Measurements from ENCODE around the gene LPP. TPM values are rescaled to one million over a fixed set of nuclear protein-coding genes. Genes with fewer than 3 reads are reported as not detected.

Gene LPP
- total and polyA plus RNA-seq, 2 of the 13 experiments (the other 11 are each of a cell fraction or from before 2014, with no cell fraction given): 19.2 to 29.9 TPM

GRCh38 chr3:188557235-188557634 lies 403.3 kb downstream of the LPP start:
- Histone ChIP-seq H2AFZ (ENCODE audit: low read length) (no peak overlapping the region), H3K4me2 (ENCODE audit: low read depth, low read length) (no peak overlapping the region), H3K27me3 (ENCODE audit: control insufficient read depth in 1 of 2, insufficient read depth in 2 of 2, low read length in 2 of 2) (no peaks in the 10 kb centered on the region), H4K20me1 (ENCODE audit: insufficient read depth, low read length) (no peaks in the 10 kb centered on the region), H3K4me1 (ENCODE audit: insufficient read depth, low read length) (peaks cover 17% of the 10 kb centered on the region), H3K36me3 (replicated peaks in 1 of 2; ENCODE audit: control insufficient read depth in 1 of 2, insufficient read depth in 2 of 2, low read length in 2 of 2) (no peaks in the 10 kb centered on the region; a peak in 1 of 5 replicates), H3K27ac (ENCODE audit: extremely low read length, insufficient read depth, low read length) (no peak overlapping the region), H3K4me3 (replicated peaks in 1 of 3; ENCODE audit: insufficient read depth in 1 of 3, low read depth in 2 of 3, low read length in 3 of 3) (no peak overlapping the region), H3K79me2 (ENCODE audit: insufficient read depth, low read length) (peaks cover 3% of the 10 kb centered on the region), H3K9me3 (ENCODE audit: low read length) (no peaks in the 10 kb centered on the region), H3K9ac (ENCODE audit: insufficient read depth, low read depth, low read length) (no peak overlapping the region)
- no TSS peak for BruUV-seq (replicated peaks)
- in situ Hi-C loops (cut with HindIII; ENCODE audit: extremely low pct_ligation_motif_present, low pct_unique_long_range_greater_than_20kb) (no loop called here), intact Hi-C loops (cut with micrococcal nuclease; ENCODE audit: unreplicated experiment) (no loop called here)
- no peak for ATAC-seq
- whole genome bisulfite sequencing (ENCODE audit: low lambda C conversion rate): 62% methylated on average over 3 of the region's 3 CpGs
- ChIA-PET POLR2A (interaction anchor here (0.6 kb wide), 1 partner anchor 189 kb away, joined by 3 read pairs; no protein-coding TSS in a partner anchor), CTCF (ENCODE audit: low intra/inter-chr PET ratio, low total read pairs) (no interaction called here)
- DNase-seq (ENCODE audit: low spot score): no peak
- FAIRE-seq: no peak
- TF ChIP-seq ZFP36L2 (CRISPR knock-in tag; IDR thresholded peaks at IDR 0.05) (no peak), PBX2 (CRISPR knock-in tag; IDR thresholded peaks at IDR 0.05) (no peak), ETV5 (CRISPR knock-in tag; IDR thresholded peaks at IDR 0.05; ENCODE audit: borderline replicate concordance) (no peak), ZNF513 (CRISPR knock-in tag; conservative IDR thresholded peaks at IDR 0.05) (no peak), ZNF639 (CRISPR knock-in tag; conservative IDR thresholded peaks at IDR 0.05) (no peak), ZNF318 (CRISPR knock-in tag; IDR thresholded peaks at IDR 0.05) (no peak), CEBPB (IDR thresholded peaks at IDR 0.05; ENCODE audit: borderline replicate concordance, low read depth, low read length) (no peak), TAF1 (CRISPR knock-in tag; IDR thresholded peaks at IDR 0.05) (no peak), ZMYM2 (CRISPR knock-in tag; IDR thresholded peaks at IDR 0.05) (no peak), MEIS2 (CRISPR knock-in tag; IDR thresholded peaks at IDR 0.05) (no peak), KDM2A (CRISPR knock-in tag; IDR thresholded peaks at IDR 0.05; ENCODE audit: borderline replicate concordance, low read depth) (no peak), ATAD3A (CRISPR knock-in tag; IDR thresholded peaks at IDR 0.05) (no peak), REL (CRISPR knock-in tag; conservative IDR thresholded peaks at IDR 0.05) (no peak)
